DND-41 (cell line): Measurements from ENCODE around the gene GAREM2.

Experiments
- ATAC-seq: fragments of 200-7000 bp; cut with Tn5 transposase; 3 replicates; pipeline ENCODE4 v1.9.1; 2021; ENCODE audit warnings: low read depth; ENCODE audit not compliant: insufficient read depth
- DNase-seq: peaks from one replicate; pipeline ENCODE4 v3.0.0-alpha.2; 2020
- H2AFZ ChIP-seq: 2 replicates; pipeline ENCODE4 v1.6.0; 2012; ENCODE audit warnings: low read depth, low read length
- H3K27ac ChIP-seq: 2 replicates; pipeline ENCODE4 v1.5.1; 2012; ENCODE audit warnings: low read length, inconsistent platforms
- H3K27me3 ChIP-seq: fragments of 200-600 bp; sonication (generic); 2 replicates; pipeline ENCODE4 v1.6.0; 2012; ENCODE audit warnings: low read length, mild to moderate bottlenecking, inconsistent platforms; ENCODE audit not compliant: insufficient read depth, poor library complexity
- H3K36me3 ChIP-seq: 2 replicates; pipeline ENCODE4 v1.5.1; 2012; ENCODE audit warnings: low read length, inconsistent platforms; ENCODE audit not compliant: insufficient read depth
- H3K4me1 ChIP-seq: 2 replicates; pipeline ENCODE4 v1.5.1; 2012; ENCODE audit warnings: mild to moderate bottlenecking, low read length; ENCODE audit not compliant: insufficient read depth
- H3K4me2 ChIP-seq: 2 replicates; pipeline ENCODE4 v1.6.0; 2012; ENCODE audit warnings: mild to moderate bottlenecking, moderate library complexity, low read length, inconsistent platforms; ENCODE audit not compliant: insufficient read depth
- H3K4me3 ChIP-seq, 2 experiments: fragments of 200-600 bp in 1 of 2; shearing (Covaris generic) in 1 of 2; 2 replicates each; pipeline ENCODE4 v1.5.1; 2012 to 2016; ENCODE audit warnings: inconsistent platforms in 2 of 2, low read length in 2 of 2, mild to moderate bottlenecking in 2 of 2, low read depth in 1 of 2, moderate library complexity in 1 of 2
- H3K79me2 ChIP-seq: 2 replicates; pipeline ENCODE4 v1.6.0; 2012; ENCODE audit warnings: low read length, inconsistent platforms; ENCODE audit not compliant: insufficient read depth
- H3K9ac ChIP-seq: 2 replicates; pipeline ENCODE4 v1.6.0; 2012; ENCODE audit warnings: low read depth, mild to moderate bottlenecking, inconsistent platforms, low read length, moderate library complexity
- H3K9me3 ChIP-seq: 2 replicates; pipeline ENCODE4 v1.5.1; 2012; ENCODE audit warnings: low read length, moderate library complexity, mild to moderate bottlenecking, inconsistent platforms; ENCODE audit not compliant: insufficient read depth, severe bottlenecking
- H4K20me1 ChIP-seq: 2 replicates; pipeline ENCODE4 v1.6.0; 2012; ENCODE audit warnings: low read length; ENCODE audit not compliant: insufficient read depth
- CTCF ChIP-seq: IDR thresholded peaks from 2 replicates; pipeline ENCODE4 v1.5.1; 2012; ENCODE audit warnings: borderline replicate concordance, low read length, moderate library complexity, mild to moderate bottlenecking; ENCODE audit not compliant: poor library complexity, severe bottlenecking; ENCODE audit errors: extremely low read depth
- EZH2 ChIP-seq: IDR thresholded peaks from 3 replicates; pipeline ENCODE4 v1.6.1; 2012; ENCODE audit warnings: borderline replicate concordance, low read depth, mild to moderate bottlenecking, moderate library complexity, low read length, inconsistent platforms; ENCODE audit not compliant: severe bottlenecking

Gene GAREM2

DNA sequence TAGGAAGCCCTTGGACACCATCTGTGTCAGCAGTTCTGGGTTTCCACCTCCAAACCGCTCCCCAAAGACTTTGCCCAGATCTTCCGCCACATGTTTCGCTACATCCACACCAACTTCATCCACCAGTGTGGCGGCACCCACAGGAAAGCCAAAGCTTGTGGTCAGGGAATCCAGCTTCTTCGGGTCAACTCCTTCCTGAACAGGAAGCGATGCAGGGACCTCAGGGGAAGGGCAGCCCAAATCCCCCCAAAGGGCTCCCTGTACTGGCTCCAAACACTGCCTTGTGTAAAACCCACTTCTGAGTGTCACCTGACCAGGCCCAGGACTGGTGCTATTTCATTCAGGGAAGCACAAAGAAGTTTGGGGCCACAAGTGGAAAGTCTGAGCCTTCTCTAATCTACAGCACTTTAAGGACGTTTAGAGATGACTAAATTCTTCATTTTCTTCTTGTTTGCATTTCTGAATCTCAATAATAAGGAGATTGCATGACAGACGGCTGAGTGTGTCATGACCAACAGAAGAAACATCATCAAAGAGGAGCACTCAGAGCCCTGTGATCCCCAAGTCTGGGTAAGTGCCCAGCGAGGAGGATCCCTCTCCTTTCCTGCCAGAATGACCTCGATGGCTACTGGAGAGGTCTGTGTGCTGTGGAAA, 20.8 kb downstream of the GAREM2 start:
- Histone ChIP-seq H2AFZ (no peak overlapping the region), H3K79me2 (no peaks in the 10 kb centered on the region), H3K27ac (no peak overlapping the region), H3K4me2 (no peak overlapping the region), H3K9me3 (no peaks in the 10 kb centered on the region), H3K27me3 (no peaks in the 10 kb centered on the region), H4K20me1 (no peaks in the 10 kb centered on the region; the same call in 1 of the 2 replicates), H3K4me3 (no peak overlapping the region), H3K9ac (no peak overlapping the region), H3K36me3 (peaks cover 83% of the 10 kb centered on the region), H3K4me1 (no peaks in the 10 kb centered on the region)
- DNase-seq (no peak), ATAC-seq (no peak)
- no peak for TF ChIP-seq EZH2
- no peak for TF ChIP-seq CTCF

DNA sequence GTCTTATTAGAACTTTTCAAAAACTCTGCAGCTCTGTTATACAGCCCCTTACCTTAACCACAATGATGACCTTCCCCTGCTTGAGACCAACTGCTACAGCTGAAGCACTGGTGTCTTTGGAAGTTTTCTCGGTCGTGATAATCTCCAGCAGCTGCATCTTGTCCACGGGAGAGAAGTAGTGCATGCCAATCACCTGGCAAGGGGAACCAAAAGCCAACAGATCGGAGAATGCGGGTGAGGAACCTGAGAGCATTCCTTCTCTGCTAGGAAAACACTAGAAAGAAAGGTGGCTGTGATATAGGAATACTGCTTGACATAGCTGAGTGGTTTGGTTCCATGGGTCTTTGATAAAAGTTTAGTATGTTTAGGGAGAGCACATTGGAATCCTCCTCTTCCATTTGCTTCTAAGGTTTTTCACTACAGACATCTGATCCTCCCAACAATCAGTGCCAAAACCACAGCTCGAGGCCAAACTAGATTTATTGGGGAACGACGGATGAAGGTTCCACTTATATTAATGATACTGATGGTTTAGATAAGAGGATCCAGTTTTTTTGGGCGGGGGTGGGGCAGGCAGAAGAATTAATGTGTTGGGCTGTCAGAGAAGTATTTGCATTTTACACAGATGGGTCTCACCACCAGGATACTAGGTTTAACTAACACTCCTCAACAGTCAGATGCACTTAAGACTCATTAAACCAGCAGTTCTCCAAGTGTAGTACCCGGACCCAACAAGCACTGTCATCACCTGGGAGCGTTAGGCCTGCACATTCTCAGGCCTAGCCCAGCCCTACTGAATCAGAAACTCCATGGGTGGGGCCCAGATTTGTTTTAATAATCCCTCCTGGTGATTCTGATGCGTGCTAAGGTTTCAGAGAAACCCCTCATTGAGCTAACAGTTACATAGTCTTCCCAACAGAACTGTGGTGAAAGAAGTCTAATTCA, 22.4 kb downstream of the GAREM2 start:
- H3K36me3 ChIP-seq: peaks cover 97% of the 10 kb centered on the region
- ATAC-seq: no peak
- no peak overlapping the region for H3K4me3 ChIP-seq
- H3K9me3 ChIP-seq: no peaks in the 10 kb centered on the region
- H3K9ac ChIP-seq: no peak overlapping the region
- no peaks in the 10 kb centered on the region for H3K79me2 ChIP-seq
- no peak for TF ChIP-seq CTCF
- TF ChIP-seq EZH2: no peak
- no peaks in the 10 kb centered on the region; the same call in 1 of the 2 replicates for H4K20me1 ChIP-seq
- no peaks in the 10 kb centered on the region for H3K27me3 ChIP-seq
- no peaks in the 10 kb centered on the region for H3K4me1 ChIP-seq
- H3K27ac ChIP-seq: no peak overlapping the region
- no peak for DNase-seq
- H2AFZ ChIP-seq: no peak overlapping the region
- H3K4me2 ChIP-seq: no peak overlapping the region

DNA sequence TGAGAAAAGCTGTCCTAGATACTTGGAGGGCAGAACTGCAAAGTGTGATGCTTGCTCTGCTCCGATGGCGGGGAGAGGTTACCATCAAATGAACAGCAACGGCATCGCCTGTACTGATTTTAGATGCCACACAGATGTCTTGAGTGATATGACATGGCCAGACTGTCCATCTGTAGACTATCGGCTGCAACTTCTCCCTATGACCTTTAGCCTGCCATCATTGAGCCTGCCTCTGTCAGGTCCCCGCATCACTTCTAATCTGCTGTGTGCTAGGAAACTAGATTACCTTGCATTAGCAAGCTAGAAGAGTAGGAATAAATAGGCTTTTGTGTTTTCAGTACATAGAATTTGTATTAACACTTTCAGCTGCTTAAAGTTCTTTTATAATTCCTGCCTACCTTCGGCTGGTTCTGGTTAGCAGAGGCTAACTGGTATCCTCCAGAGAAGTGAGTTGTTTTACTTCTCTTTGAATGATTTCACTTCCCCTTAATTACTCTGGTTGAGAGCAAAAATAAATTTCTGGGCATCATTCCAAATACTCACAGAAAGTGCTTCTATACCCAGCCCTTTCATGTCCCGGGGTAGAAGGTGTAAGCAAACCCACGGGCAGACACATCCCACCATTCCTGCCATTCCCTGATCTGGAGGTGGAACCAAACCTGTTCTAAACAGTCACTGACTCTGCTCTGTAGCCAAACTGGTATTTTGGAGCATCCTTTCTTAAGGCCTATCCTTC, 24.0 kb downstream of the GAREM2 start:
- Histone ChIP-seq H3K79me2 (no peaks in the 10 kb centered on the region), H3K4me2 (no peak overlapping the region), H3K4me1 (no peaks in the 10 kb centered on the region), H3K4me3 (no peak overlapping the region), H3K27ac (no peak overlapping the region), H2AFZ (no peak overlapping the region), H3K9me3 (no peaks in the 10 kb centered on the region), H4K20me1 (no peaks in the 10 kb centered on the region), H3K9ac (no peak overlapping the region), H3K36me3 (peaks cover 95% of the 10 kb centered on the region), H3K27me3 (no peaks in the 10 kb centered on the region)
- ATAC-seq (no peak), DNase-seq (no peak)
- no peak for TF ChIP-seq CTCF
- TF ChIP-seq EZH2: no peak
